CD8-positive, alpha-beta memory T cell (primary cell): ENCODE measurements around the gene FOXD4L5. TPM values are rescaled to one million over a fixed set of nuclear protein-coding genes. Genes with fewer than 3 reads are reported as not detected.
A peak's percentile ranks its signal among the peaks of the same experiment; 100 is the strongest.
"Not testable (repeated sequence)": the region's sequence is repeated elsewhere in the genome, so short reads cannot be mapped to it uniquely, and the experiment has no call there.

Experiments used
- CTCF ChIA-PET: fragments of 350-600 bp; sonication (Branson Sonifier 250); formaldehyde crosslinking; loops from one replicate; lab custom pipeline; 2021; ENCODE audit warnings: antibody characterized with exemption; lab: Charles Lee
- POLR2A ChIA-PET: fragments of 350-600 bp; sonication (Branson Sonifier 250); formaldehyde crosslinking; loops from one replicate; lab custom pipeline; 2021; ENCODE audit warnings: antibody characterized with exemption; lab: Charles Lee
- DNase-seq, 5 donors: peaks; one replicate each; pipeline versions ENCODE4 v3.0.0 to v3.0.0-alpha.2; 2020 to 2022; ENCODE audit warnings: mixed read lengths in 1 of 5
- H3K27ac ChIP-seq: one replicate; pipeline ENCODE4 v1.7.0; 2013; ENCODE audit warnings: low read depth, mild to moderate bottlenecking, low read length, moderate library complexity
- H3K27me3 ChIP-seq: 2 replicates; pipeline ENCODE4 v1.7.0; 2013; ENCODE audit warnings: low read length, mild to moderate bottlenecking; ENCODE audit not compliant: insufficient read depth, poor library complexity, severe bottlenecking
- H3K36me3 ChIP-seq: 2 replicates; pipeline ENCODE4 v1.7.0; 2013; ENCODE audit warnings: mild to moderate bottlenecking, low read length, moderate library complexity; ENCODE audit not compliant: insufficient read depth
- H3K4me1 ChIP-seq: 2 replicates; pipeline ENCODE4 v1.7.0; 2013; ENCODE audit warnings: mild to moderate bottlenecking, low read length, moderate library complexity; ENCODE audit not compliant: insufficient read depth
- H3K4me3 ChIP-seq: 2 replicates; pipeline ENCODE4 v1.7.0; 2013; ENCODE audit warnings: mild to moderate bottlenecking, low read length
- H3K9me3 ChIP-seq: 2 replicates; pipeline ENCODE4 v1.7.0; 2013; ENCODE audit warnings: mild to moderate bottlenecking, low read length
- H3K27ac Mint-ChIP-seq, 8 donors: one replicate each; pipeline ENCODE4 v1.8.0; 2020 to 2021; ENCODE audit warnings: mixed read lengths in 8 of 8, mild to moderate bottlenecking in 6 of 8, inconsistent platforms in 3 of 8, moderate library complexity in 3 of 8
- H3K27me3 Mint-ChIP-seq, 2 donors: one replicate each; pipeline ENCODE4 v1.8.0; 2020 to 2021; ENCODE audit warnings: mixed read lengths in 2 of 2, mild to moderate bottlenecking in 1 of 2, moderate library complexity in 1 of 2
- H3K36me3 Mint-ChIP-seq, 3 donors: one replicate each; pipeline ENCODE4 v1.8.0; 2020 to 2021; ENCODE audit warnings: mixed read lengths in 3 of 3, inconsistent platforms in 1 of 3, mild to moderate bottlenecking in 1 of 3
- H3K4me1 Mint-ChIP-seq, 3 donors: one replicate each; pipeline ENCODE4 v1.8.0; 2020 to 2021; ENCODE audit warnings: mixed read lengths in 3 of 3, inconsistent platforms in 1 of 3, mild to moderate bottlenecking in 1 of 3
- H3K4me3 Mint-ChIP-seq, 7 donors: one replicate each; pipeline ENCODE4 v1.8.0; 2020 to 2021; ENCODE audit warnings: mixed read lengths in 7 of 7, mild to moderate bottlenecking in 6 of 7, moderate library complexity in 4 of 7, inconsistent platforms in 2 of 7
- H3K9me3 Mint-ChIP-seq, 5 donors: one replicate each; pipeline ENCODE4 v1.8.0; 2020 to 2022; ENCODE audit warnings: mixed read lengths in 5 of 5, mild to moderate bottlenecking in 3 of 5, moderate library complexity in 2 of 5, inconsistent platforms in 1 of 5
- polyA plus RNA-seq: library from polyadenylated mRNA; unstranded; fragments of 300-500 nt; fragmentation: Illumina TruSeq; gene quantifications from one replicate; pipeline ENCODE4 v1.2.3, GENCODE V29; 2021
- total RNA-seq, 2 experiments: library from RNA; stranded (reverse); gene quantifications; one replicate each; pipeline ENCODE4 v1.2.3, GENCODE V29; 2021

FOXD4L5 gene
- total RNA-seq (under 1 TPM in 1 of 2 experiments, not detected in 1; 0.09 TPM), polyA plus RNA-seq (not detected)

GRCh38 chr9:65285109-65285508, at the start of gene FOXD4L5:
Gene FOXD4L5, minus strand, starts transcription at chr9:65285209. Its CDS starts 832 bp downstream, at chr9:65284377.
- H3K36me3 ChIP-seq, H3K4me1 ChIP-seq, POLR2A ChIA-PET: not testable (repeated sequence)

GRCh38 chr9:65283943-65284342, 1.1 kb downstream of the FOXD4L5 start:
- H3K4me3 ChIP-seq, H3K4me1 ChIP-seq, H3K36me3 ChIP-seq, H3K36me3 Mint-ChIP-seq, CTCF ChIA-PET, H3K9me3 Mint-ChIP-seq, H3K27me3 ChIP-seq, H3K27ac ChIP-seq, H3K4me1 Mint-ChIP-seq, H3K27me3 Mint-ChIP-seq, H3K27ac Mint-ChIP-seq, H3K4me3 Mint-ChIP-seq, H3K9me3 ChIP-seq, POLR2A ChIA-PET: not testable (repeated sequence)
- DNase-seq, result peak in 1 of 5 donors; percentile 1

More at GRCh38 chr9:65285109-65285508, at the start of gene FOXD4L5:
- H3K27me3 Mint-ChIP-seq, H3K27ac ChIP-seq, H3K4me3 ChIP-seq, DNase-seq, H3K9me3 Mint-ChIP-seq, H3K4me3 Mint-ChIP-seq, H3K27me3 ChIP-seq, H3K9me3 ChIP-seq, H3K36me3 Mint-ChIP-seq, CTCF ChIA-PET, H3K27ac Mint-ChIP-seq, H3K4me1 Mint-ChIP-seq: not testable (repeated sequence)

- POLR2A ChIA-PET, H3K27ac Mint-ChIP-seq: not testable (repeated sequence)
Observed at GRCh38 chr9:65282976-65283375, 2.0 kb downstream of the FOXD4L5 start.

More at GRCh38 chr9:65282976-65283375, 2.0 kb downstream of the FOXD4L5 start:
- H3K27me3 Mint-ChIP-seq, CTCF ChIA-PET, H3K9me3 Mint-ChIP-seq, H3K4me3 ChIP-seq, DNase-seq, H3K9me3 ChIP-seq, H3K36me3 ChIP-seq, H3K36me3 Mint-ChIP-seq, H3K4me1 Mint-ChIP-seq, H3K27ac ChIP-seq, H3K4me3 Mint-ChIP-seq, H3K4me1 ChIP-seq, H3K27me3 ChIP-seq: not testable (repeated sequence)
